Endothelial cell of umbilical vein (primary cell): ENCODE results near the gene RPS18. TPM values are rescaled to one million over a fixed set of nuclear protein-coding genes. Genes with fewer than 3 reads are reported as not detected.

Experiments
- BruUV-seq: library from RNA; stranded (reverse); fragments of 400-500 nt; replicated peaks from 2 replicates; lab custom pipeline; 2021; lab: Mats Ljungman, UMichigan
- CTCF ChIA-PET: fragments of 300-600, 350-600 bp; sonication (Branson Sonifier 250); formaldehyde crosslinking; loops from one replicate; lab custom pipeline; 2021; ENCODE audit warnings: antibody characterized with exemption, inconsistent platforms; lab: Charles Lee
- POLR2A ChIA-PET: fragments of 300-600, 350-600 bp; sonication (Branson Sonifier 250); formaldehyde crosslinking; loops from one replicate; lab custom pipeline; 2021; ENCODE audit warnings: antibody characterized with exemption, inconsistent platforms; lab: Charles Lee
- DNase-seq: peaks from one replicate; pipeline ENCODE4 v3.0.0-alpha.2; 2011; ENCODE audit warnings: low read depth, low spot score
- FAIRE-seq: peaks from 2 replicates; lab custom pipeline; 2011; peaks lifted over from hg19 to GRCh38; lab: Jason Lieb, UNC
- H2AFZ ChIP-seq: 2 replicates; pipeline ENCODE4 v1.6.0; 2012; ENCODE audit warnings: low read depth, low read length, control low read depth, inconsistent platforms
- H3K27ac ChIP-seq: 2 replicates; pipeline ENCODE4 v1.5.1; 2011; ENCODE audit warnings: low read depth, mild to moderate bottlenecking, control low read depth, low read length, moderate library complexity; ENCODE audit not compliant: insufficient read depth
- H3K27me3 ChIP-seq, 2 experiments: 2 replicates each; pipeline versions ENCODE4 v1.6.0 to v1.6.1; 2011; ENCODE audit warnings: low read length in 2 of 2, mixed read lengths in 1 of 2; ENCODE audit not compliant: control insufficient read depth in 2 of 2, insufficient read depth in 2 of 2
- H3K36me3 ChIP-seq, 2 experiments: 2 replicates in 1 of 2; 3 replicates in 1 of 2; pipeline ENCODE4 v1.5.1; 2011; ENCODE audit warnings: low read length in 2 of 2, mild to moderate bottlenecking in 1 of 2, moderate library complexity in 1 of 2; ENCODE audit not compliant: control insufficient read depth in 2 of 2, insufficient read depth in 2 of 2; ENCODE audit errors: extremely low read depth in 1 of 2
- H3K4me1 ChIP-seq: 3 replicates; pipeline ENCODE4 v1.5.1; 2011; ENCODE audit warnings: mild to moderate bottlenecking, low read length; ENCODE audit not compliant: control insufficient read depth, insufficient read depth; ENCODE audit errors: extremely low read depth
- H3K4me2 ChIP-seq: 2 replicates; pipeline ENCODE4 v1.6.1; 2011; ENCODE audit warnings: low read length, control low read depth, mixed read lengths; ENCODE audit not compliant: insufficient read depth
- H3K4me3 ChIP-seq, 3 experiments: fragments of 200-600 bp in 1 of 3; sonication (generic), shearing (Covaris generic) in 1 of 3; replicated peaks in 1 of 3; 2 replicates each; pipeline ENCODE4 v1.5.1; 2011 to 2016; ENCODE audit warnings: control low read depth in 3 of 3, low read length in 3 of 3, mild to moderate bottlenecking in 2 of 3, inconsistent platforms in 1 of 3, low read depth in 1 of 3, moderate library complexity in 1 of 3; ENCODE audit not compliant: insufficient read depth in 1 of 3
- H3K79me2 ChIP-seq: 2 replicates; pipeline ENCODE4 v1.6.0; 2012; ENCODE audit warnings: low read length, inconsistent platforms; ENCODE audit not compliant: control insufficient read depth, insufficient read depth
- H3K9ac ChIP-seq: replicated peaks from 2 replicates; pipeline ENCODE3; 2011; ENCODE audit warnings: low read length, control low read depth; ENCODE audit not compliant: insufficient read depth; ENCODE audit errors: extremely low read depth
- H3K9me1 ChIP-seq: replicated peaks from 3 replicates; pipeline ENCODE4 v1.6.0; 2011; ENCODE audit warnings: mild to moderate bottlenecking, low read length; ENCODE audit not compliant: control insufficient read depth, insufficient read depth; ENCODE audit errors: extremely low read depth
- H3K9me3 ChIP-seq: replicated peaks from 2 replicates; pipeline ENCODE4 v1.5.1; 2012; ENCODE audit warnings: low read length, inconsistent platforms; ENCODE audit not compliant: control insufficient read depth, insufficient read depth
- H4K20me1 ChIP-seq: replicated peaks from 2 replicates; pipeline ENCODE3; 2011; ENCODE audit warnings: mild to moderate bottlenecking, low read length; ENCODE audit not compliant: control insufficient read depth, insufficient read depth; ENCODE audit errors: extremely low read depth
- JUN ChIP-seq: IDR thresholded peaks from 2 replicates; pipeline ENCODE4 v1.6.1; 2011; ENCODE audit warnings: borderline replicate concordance, low read depth; ENCODE audit not compliant: insufficient read length, insufficient read depth
- MYC ChIP-seq: IDR thresholded peaks from one replicate; pipeline ENCODE4 v1.6.1; 2011; ENCODE audit warnings: mild to moderate bottlenecking, low read depth, low read length
- POLR2AphosphoS5 ChIP-seq: IDR thresholded peaks from 2 replicates; pipeline ENCODE4 v1.6.1; 2012; ENCODE audit warnings: low read depth, mild to moderate bottlenecking, control low read depth, low read length, moderate library complexity; ENCODE audit not compliant: insufficient read depth
- dilution Hi-C: fragments of 300-500 bp; cut with MboI; formaldehyde crosslinking; loops from one replicate; pipeline ENCODE4 v1.15.0; 2019; ENCODE audit warnings: low sequenced_read_pairs; ENCODE audit not compliant: extremely low pct_ligation_motif_present
- intact Hi-C: fragments of 100-400 bp; cut with micrococcal nuclease; formaldehyde crosslinking; loops from one replicate; pipeline ENCODE4 v1.10.0; 2022
- polyA plus RNA-seq, 4 experiments: library from polyadenylated mRNA; depleted of rRNA in 3 of 4; stranded (reverse) in 3 of 4; unstranded in 1 of 4; fragments of >200 nt; gene quantifications; 2 replicates each; pipeline versions ENCODE4 v1.2.1 to v1.2.3, GENCODE V29; 2011 to 2012; ENCODE audit warnings: missing spikeins in 1 of 4
- total RNA-seq: library from RNA; stranded (reverse); gene quantifications from 2 replicates; pipeline ENCODE4 v1.2.3, GENCODE V29; 2021
- TF ChIP-seq, protein P1 (sequence below): IDR thresholded peaks from 2 replicates; pipeline ENCODE4 v1.6.1; 2011; ENCODE audit not compliant: insufficient read depth, insufficient read length
- TF ChIP-seq, protein P2 (sequence below), 2 donors: IDR thresholded peaks; 1 replicate in 1 of 2; 2 replicates in 1 of 2; pipeline ENCODE4 v1.5.1; 2011; ENCODE audit warnings: low read length in 2 of 2, mild to moderate bottlenecking in 2 of 2, moderate library complexity in 2 of 2, control low read depth in 1 of 2, inconsistent platforms in 1 of 2, low read depth in 1 of 2; ENCODE audit not compliant: insufficient read depth in 1 of 2; ENCODE audit errors: extremely low read depth in 1 of 2

Gene RPS18
- total and polyA plus RNA-seq, 2 donors (not counting 3 experiments of a cell fraction or from before 2014, with no cell fraction given) = 2,336 to 5,541 TPM

DNA sequence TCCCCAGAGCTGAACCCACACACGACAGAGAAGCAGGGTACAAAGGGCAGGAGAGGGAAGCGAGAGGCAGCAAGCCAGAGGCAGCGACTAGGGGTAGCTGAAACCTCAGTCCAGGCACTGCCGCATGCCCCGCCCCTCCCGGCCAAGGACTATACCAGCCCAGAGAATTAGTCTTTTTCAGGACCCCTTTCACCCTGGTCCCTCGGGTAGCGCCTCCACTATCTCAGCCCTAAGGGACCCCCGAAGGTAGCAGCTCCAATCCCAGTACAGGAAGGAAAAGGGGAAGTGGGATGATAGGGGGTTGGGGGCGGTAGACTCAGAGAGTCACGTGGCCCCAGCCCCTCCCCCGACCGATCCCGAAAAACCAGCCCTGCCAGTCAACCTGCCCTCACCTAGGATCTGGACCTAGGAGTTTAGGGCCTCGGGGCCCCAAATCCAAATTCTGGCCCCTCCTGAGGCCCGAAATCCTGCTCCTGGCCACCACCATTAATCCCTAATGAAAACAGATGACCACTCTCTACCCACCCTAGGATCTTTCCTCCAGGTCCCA is 25.6 kb downstream of the RPS18 start:
- peak overlapping the region; percentile 46 to 82 (median 50) for H3K4me3 ChIP-seq
- no peaks in the 10 kb centered on the region for H3K27me3 ChIP-seq
- H3K27ac ChIP-seq = peak overlapping the region; percentile 51
- peaks cover 2 to 22% of the 10 kb centered on the region in 2 experiments for H3K36me3 ChIP-seq
- POLR2A ChIA-PET = interaction anchor here (0.6 to 1.6 kb wide), 3 partner anchors 8 to 20 kb away, joined by 4 to 9 read pairs (median 5); partner anchors contain the start of genes B3GALT4, WDR46 and ZBTB22
- H3K9me1 ChIP-seq = no peaks in the 10 kb centered on the region
- peaks cover 16% of the 10 kb centered on the region for H3K79me2 ChIP-seq
- peak overlapping the region; percentile 53 for H3K9ac ChIP-seq
- DNase-seq = peak; percentile 23
- no peaks in the 10 kb centered on the region for H3K9me3 ChIP-seq
- intact Hi-C loops = no loop called here
- CTCF ChIA-PET = interaction anchor here (2.0 to 3.3 kb wide), 2 partner anchors 8 to 20 kb away, joined by 6 to 39 read pairs; partner anchors contain the start of genes B3GALT4, PFDN6 and WDR46
- H3K4me2 ChIP-seq = peak overlapping the region; percentile 71
- H2AFZ ChIP-seq = peak overlapping the region; percentile 11
- peak; percentile 77 for FAIRE-seq
- H4K20me1 ChIP-seq = no peaks in the 10 kb centered on the region
- H3K4me1 ChIP-seq = peaks cover 13% of the 10 kb centered on the region
- BruUV-seq = no TSS peak
- dilution Hi-C loops = no loop called here
- TF ChIP-seq POLR2AphosphoS5 = no peak
- TF ChIP-seq, protein P1, sequence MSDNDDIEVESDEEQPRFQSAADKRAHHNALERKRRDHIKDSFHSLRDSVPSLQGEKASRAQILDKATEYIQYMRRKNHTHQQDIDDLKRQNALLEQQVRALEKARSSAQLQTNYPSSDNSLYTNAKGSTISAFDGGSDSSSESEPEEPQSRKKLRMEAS = peak; percentile 20

DNA sequence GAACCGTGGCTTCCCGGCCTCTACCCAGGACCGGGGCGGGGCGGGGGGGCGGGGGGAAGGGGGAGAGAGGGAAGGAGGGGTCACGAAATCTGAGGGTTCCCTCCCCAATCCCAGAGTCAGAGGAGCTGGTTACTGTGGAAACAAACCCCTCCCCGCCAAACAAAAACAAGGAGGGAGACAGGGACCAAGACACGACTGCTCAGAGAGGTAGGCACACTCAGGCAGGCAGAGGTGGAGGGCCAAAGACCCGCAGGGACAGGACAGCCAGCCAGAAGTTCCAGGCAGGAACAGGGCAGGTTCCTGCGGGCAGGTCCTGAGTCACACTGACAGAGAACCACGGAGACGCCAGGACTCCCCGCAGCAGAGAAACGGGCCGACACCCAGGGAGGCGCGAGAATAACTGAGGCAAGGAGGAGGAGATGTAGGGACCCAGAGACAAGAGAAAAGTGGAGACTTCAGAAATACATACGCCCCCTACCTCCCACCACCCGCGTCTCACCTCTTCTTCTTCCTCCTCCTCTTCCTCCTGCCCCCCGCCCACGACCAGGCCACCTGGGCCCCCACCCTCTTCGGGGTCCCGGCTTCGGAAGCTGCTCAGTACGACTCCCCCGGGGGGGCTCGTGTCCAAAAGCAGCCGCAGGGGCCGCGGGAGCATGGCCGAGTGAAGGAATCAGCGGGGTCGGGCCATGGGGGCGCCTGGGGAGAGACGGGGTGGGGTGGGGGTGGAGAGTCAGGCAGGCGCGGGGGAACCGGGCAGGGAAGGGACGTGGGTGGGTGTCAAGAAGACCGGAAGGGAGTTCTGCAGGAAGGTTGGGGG is 26.3 kb downstream of the RPS18 start:
- ChIA-PET CTCF (interaction anchor here (1.2 to 3.3 kb wide), 5 partner anchors 9 to 47 kb away, joined by 5 to 39 read pairs (median 14); partner anchors contain the start of genes B3GALT4, PFDN6, WDR46 and ZBTB22), POLR2A (interaction anchor here (0.6 to 1.7 kb wide), 3 partner anchors 9 to 21 kb away, joined by 5 to 9 read pairs (median 6); partner anchors contain the start of genes B3GALT4, WDR46 and ZBTB22)
- Histone ChIP-seq H3K9me3 (no peaks in the 10 kb centered on the region), H3K9me1 (no peaks in the 10 kb centered on the region), H3K27ac (peak overlapping the region; percentile 73), H3K79me2 (peaks cover 16% of the 10 kb centered on the region), H3K36me3 (peaks cover 2 to 17% of the 10 kb centered on the region in 2 experiments), H3K27me3 (no peaks in the 10 kb centered on the region), H3K9ac (peak overlapping the region; percentile 65), H3K4me2 (peak overlapping the region; percentile 76), H3K4me3 (peak overlapping the region; percentile 67 to 82 (median 75)), H3K4me1 (peaks cover 13% of the 10 kb centered on the region), H4K20me1 (no peaks in the 10 kb centered on the region), H2AFZ (no peak overlapping the region)
- TF ChIP-seq MYC (no peak), JUN (no peak)
- TF ChIP-seq, protein P2, sequence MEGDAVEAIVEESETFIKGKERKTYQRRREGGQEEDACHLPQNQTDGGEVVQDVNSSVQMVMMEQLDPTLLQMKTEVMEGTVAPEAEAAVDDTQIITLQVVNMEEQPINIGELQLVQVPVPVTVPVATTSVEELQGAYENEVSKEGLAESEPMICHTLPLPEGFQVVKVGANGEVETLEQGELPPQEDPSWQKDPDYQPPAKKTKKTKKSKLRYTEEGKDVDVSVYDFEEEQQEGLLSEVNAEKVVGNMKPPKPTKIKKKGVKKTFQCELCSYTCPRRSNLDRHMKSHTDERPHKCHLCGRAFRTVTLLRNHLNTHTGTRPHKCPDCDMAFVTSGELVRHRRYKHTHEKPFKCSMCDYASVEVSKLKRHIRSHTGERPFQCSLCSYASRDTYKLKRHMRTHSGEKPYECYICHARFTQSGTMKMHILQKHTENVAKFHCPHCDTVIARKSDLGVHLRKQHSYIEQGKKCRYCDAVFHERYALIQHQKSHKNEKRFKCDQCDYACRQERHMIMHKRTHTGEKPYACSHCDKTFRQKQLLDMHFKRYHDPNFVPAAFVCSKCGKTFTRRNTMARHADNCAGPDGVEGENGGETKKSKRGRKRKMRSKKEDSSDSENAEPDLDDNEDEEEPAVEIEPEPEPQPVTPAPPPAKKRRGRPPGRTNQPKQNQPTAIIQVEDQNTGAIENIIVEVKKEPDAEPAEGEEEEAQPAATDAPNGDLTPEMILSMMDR (IDR thresholded peaks at IDR 0.05; ENCODE audit: extremely low read depth in 1 of 2, insufficient read depth in 1 of 2, low read depth in 1 of 2, low read length in 2 of 2) = peak in 1 of 2 donors; percentile 3
- dilution Hi-C loops (no loop called here), intact Hi-C loops (no loop called here)
- FAIRE-seq (peak; percentile 76), DNase-seq (peak; percentile 55)
- no TSS peak for BruUV-seq
